ENCODE measurements around the gene EVX1. TPM values are rescaled to one million over a fixed set of nuclear protein-coding genes. Genes with fewer than 3 reads are reported as not detected.

The EVX1 gene
- total RNA-seq, 1 experiment from 2014 or later, result 0.10 TPM

GRCh38 chr7:27271384-27271783 lies 28.8 kb downstream of the EVX1 start:
- no peaks in the 10 kb centered on the region for H3K27me3 ChIP-seq (ENCODE audit: control insufficient read depth, insufficient read depth, low read length)
- intact Hi-C loops (cut with micrococcal nuclease; ENCODE audit: unreplicated experiment) (no loop called here), in situ Hi-C loops (cut with HindIII; ENCODE audit: low pct_unique_long_range_greater_than_20kb, low sequenced_read_pairs) (no loop called here)
- no peak for DNase-seq (ENCODE audit: low read depth, low spot score)
- H3K27ac ChIP-seq (ENCODE audit: low read length), result no peak overlapping the region
- peaks cover 13% of the 10 kb centered on the region; the same call in 1 of the 2 replicates for H3K9me3 ChIP-seq (ENCODE audit: control insufficient read depth, insufficient read depth, low read depth, low read length)
- CTCF ChIA-PET, result no interaction called here
- no peaks in the 10 kb centered on the region for H3K4me1 ChIP-seq (ENCODE audit: control insufficient read depth, insufficient read depth, low read length)
- BruUV-seq (replicated peaks), result no TSS peak
- ATAC-seq, result no peak
- TF ChIP-seq REST (IDR thresholded peaks at IDR 0.05; ENCODE audit: insufficient read depth in 1 of 2, low read depth in 2 of 2, low read length in 1 of 2) (no peak), CTCF (IDR thresholded peaks at IDR 0.05) (no peak), POLR2AphosphoS5 (IDR thresholded peaks at IDR 0.05; ENCODE audit: low read depth, low read length) (no peak), SIN3A (IDR thresholded peaks at IDR 0.05; ENCODE audit: borderline replicate concordance, insufficient read depth, low read depth, low read length) (no peak), TCF7L2 (IDR thresholded peaks at IDR 0.05; ENCODE audit: low read depth, low read length) (no peak)
- no peak overlapping the region for H3K4me3 ChIP-seq (ENCODE audit: low read depth in 2 of 2, low read length in 2 of 2)
- H3K36me3 ChIP-seq (ENCODE audit: control insufficient read depth, insufficient read depth, low read length), result no peaks in the 10 kb centered on the region
- POLR2A ChIA-PET, result no interaction called here

GRCh38 chr7:27277628-27278027 lies 35.0 kb downstream of the EVX1 start:
- H3K27me3 ChIP-seq (ENCODE audit: control insufficient read depth, insufficient read depth, low read length), result no peaks in the 10 kb centered on the region
- POLR2A ChIA-PET, result no interaction called here
- CTCF ChIA-PET, result no interaction called here

More at GRCh38 chr7:27277628-27278027, 35.0 kb downstream of the EVX1 start:
- ATAC-seq (peak; percentile 90), DNase-seq (ENCODE audit: low read depth, low spot score) (no peak)
- BruUV-seq (replicated peaks), result no TSS peak
- TF ChIP-seq SIN3A (IDR thresholded peaks at IDR 0.05; ENCODE audit: borderline replicate concordance, insufficient read depth, low read depth, low read length) (no peak), POLR2AphosphoS5 (IDR thresholded peaks at IDR 0.05; ENCODE audit: low read depth, low read length) (no peak), REST (IDR thresholded peaks at IDR 0.05; ENCODE audit: insufficient read depth in 1 of 2, low read depth in 2 of 2, low read length in 1 of 2) (no peak), CTCF (IDR thresholded peaks at IDR 0.05) (no peak), TCF7L2 (IDR thresholded peaks at IDR 0.05; ENCODE audit: low read depth, low read length) (no peak)
- Histone ChIP-seq H3K9me3 (ENCODE audit: control insufficient read depth, insufficient read depth, low read depth, low read length) (no peaks in the 10 kb centered on the region), H3K36me3 (ENCODE audit: control insufficient read depth, insufficient read depth, low read length) (no peaks in the 10 kb centered on the region), H3K27ac (ENCODE audit: low read length) (no peak overlapping the region), H3K4me1 (ENCODE audit: control insufficient read depth, insufficient read depth, low read length) (no peaks in the 10 kb centered on the region), H3K4me3 (ENCODE audit: low read depth in 2 of 2, low read length in 2 of 2) (no peak overlapping the region)
- in situ Hi-C loops (cut with HindIII; ENCODE audit: low pct_unique_long_range_greater_than_20kb, low sequenced_read_pairs) (no loop called here), intact Hi-C loops (cut with micrococcal nuclease; ENCODE audit: unreplicated experiment) (no loop called here)

Data from Panc1 (cell line).